Skeletal muscle satellite cell (primary cell): Measurements from ENCODE around the gene UBAP1L.
A peak's percentile ranks its signal among the peaks of the same experiment; 100 is the strongest.

Experiments used
- H3K27me3 ChIP-seq: 2 replicates; pipeline ENCODE4 v1.7.0; 2013; ENCODE audit warnings: low read length; ENCODE audit not compliant: control insufficient read depth, insufficient read depth
- H3K36me3 ChIP-seq: 2 replicates; pipeline ENCODE4 v1.7.0; 2013; ENCODE audit warnings: mild to moderate bottlenecking, control low read depth, low read length; ENCODE audit not compliant: insufficient read depth
- H3K4me1 ChIP-seq: 2 replicates; pipeline ENCODE4 v1.7.0; 2013; ENCODE audit warnings: low read length; ENCODE audit not compliant: control insufficient read depth, insufficient read depth
- H3K4me2 ChIP-seq: 2 replicates; pipeline ENCODE4 v1.7.0; 2013; ENCODE audit warnings: mild to moderate bottlenecking, low read length
- H3K4me3 ChIP-seq: 2 replicates; pipeline ENCODE4 v1.7.0; 2013; ENCODE audit warnings: low read length
- H3K9ac ChIP-seq: 2 replicates; pipeline ENCODE4 v1.7.0; 2013; ENCODE audit warnings: mild to moderate bottlenecking, low read depth, low read length, moderate library complexity
- H3K9me3 ChIP-seq: replicated peaks from 2 replicates; pipeline ENCODE4 v1.7.0; 2013; ENCODE audit warnings: mild to moderate bottlenecking, control low read depth, low read length

The UBAP1L gene

GRCh38 chr15:65058394-65059368 lies 56.3 kb downstream of the UBAP1L start:
- H3K4me2 ChIP-seq: no peak overlapping the region
- no peak overlapping the region for H3K9ac ChIP-seq
- H3K27me3 ChIP-seq: peaks cover 34% of the 10 kb centered on the region
- no peaks in the 10 kb centered on the region for H3K9me3 ChIP-seq
- peaks cover 8% of the 10 kb centered on the region for H3K4me1 ChIP-seq
- no peaks in the 10 kb centered on the region for H3K36me3 ChIP-seq
- no peak overlapping the region for H3K4me3 ChIP-seq

GRCh38 chr15:65057549-65057940 lies 57.5 kb downstream of the UBAP1L start:
- Histone ChIP-seq H3K36me3 (no peaks in the 10 kb centered on the region), H3K4me3 (no peak overlapping the region), H3K9ac (no peak overlapping the region), H3K9me3 (no peaks in the 10 kb centered on the region), H3K4me1 (peaks cover 8% of the 10 kb centered on the region), H3K27me3 (peaks cover 24% of the 10 kb centered on the region), H3K4me2 (no peak overlapping the region)

GRCh38 chr15:65056868-65057548 lies 58.0 kb downstream of the UBAP1L start:
- H3K4me2 ChIP-seq: no peak overlapping the region
- H3K9ac ChIP-seq: no peak overlapping the region
- peaks cover 8% of the 10 kb centered on the region for H3K4me1 ChIP-seq

GRCh38 chr15:65056106-65056505 lies 58.9 kb downstream of the UBAP1L start:
- Histone ChIP-seq H3K4me2 (no peak overlapping the region), H3K36me3 (no peaks in the 10 kb centered on the region), H3K4me1 (peaks cover 8% of the 10 kb centered on the region), H3K27me3 (peaks cover 18% of the 10 kb centered on the region), H3K9ac (no peak overlapping the region), H3K4me3 (no peak overlapping the region), H3K9me3 (no peaks in the 10 kb centered on the region)

More at GRCh38 chr15:65056868-65057548, 58.0 kb downstream of the UBAP1L start:
- Histone ChIP-seq H3K27me3 (peaks cover 18% of the 10 kb centered on the region), H3K9me3 (no peaks in the 10 kb centered on the region), H3K36me3 (no peaks in the 10 kb centered on the region), H3K4me3 (no peak overlapping the region)

GRCh38 chr15:65055201-65055870 lies 59.7 kb downstream of the UBAP1L start:
- Histone ChIP-seq H3K36me3 (no peaks in the 10 kb centered on the region), H3K4me2 (no peak overlapping the region), H3K4me1 (peaks cover 8% of the 10 kb centered on the region), H3K27me3 (peaks cover 20% of the 10 kb centered on the region), H3K9ac (no peak overlapping the region), H3K9me3 (no peaks in the 10 kb centered on the region), H3K4me3 (no peak overlapping the region)

- Histone ChIP-seq H3K36me3 (no peaks in the 10 kb centered on the region), H3K4me3 (no peak overlapping the region), H3K9ac (no peak overlapping the region), H3K4me1 (peaks cover 13% of the 10 kb centered on the region), H3K27me3 (peaks cover 15% of the 10 kb centered on the region), H3K4me2 (no peak overlapping the region), H3K9me3 (no peaks in the 10 kb centered on the region)
Observed at GRCh38 chr15:65054333-65055200, 60.4 kb downstream of the UBAP1L start.

GRCh38 chr15:65052956-65053355 lies 62.0 kb downstream of the UBAP1L start:
- Histone ChIP-seq H3K4me3 (no peak overlapping the region), H3K9ac (no peak overlapping the region), H3K9me3 (no peaks in the 10 kb centered on the region), H3K4me2 (no peak overlapping the region), H3K4me1 (peaks cover 19% of the 10 kb centered on the region), H3K36me3 (no peaks in the 10 kb centered on the region), H3K27me3 (peaks cover 8% of the 10 kb centered on the region)

GRCh38 chr15:65051266-65051665 lies 63.7 kb downstream of the UBAP1L start:
- H3K9ac ChIP-seq: no peak overlapping the region
- H3K4me3 ChIP-seq: no peak overlapping the region
- peaks cover 8% of the 10 kb centered on the region for H3K27me3 ChIP-seq
- H3K4me1 ChIP-seq: peaks cover 13% of the 10 kb centered on the region
- H3K9me3 ChIP-seq: no peaks in the 10 kb centered on the region
- H3K4me2 ChIP-seq: no peak overlapping the region
- no peaks in the 10 kb centered on the region for H3K36me3 ChIP-seq

- peaks cover 14% of the 10 kb centered on the region for H3K4me1 ChIP-seq
Observed at GRCh38 chr15:65050270-65050669, 64.7 kb downstream of the UBAP1L start.

GRCh38 chr15:65049418-65049840 lies 65.6 kb downstream of the UBAP1L start:
- H3K4me3 ChIP-seq: peak overlapping the region; percentile 66
- H3K9me3 ChIP-seq: no peaks in the 10 kb centered on the region
- peak overlapping the region; percentile 82 for H3K4me2 ChIP-seq
- H3K4me1 ChIP-seq: peaks cover 22% of the 10 kb centered on the region
- no peak overlapping the region for H3K9ac ChIP-seq
- no peaks in the 10 kb centered on the region for H3K36me3 ChIP-seq
- peaks cover 2% of the 10 kb centered on the region for H3K27me3 ChIP-seq

More at GRCh38 chr15:65050270-65050669, 64.7 kb downstream of the UBAP1L start:
- Histone ChIP-seq H3K4me2 (no peak overlapping the region), H3K9ac (no peak overlapping the region), H3K36me3 (no peaks in the 10 kb centered on the region), H3K4me3 (no peak overlapping the region), H3K9me3 (no peaks in the 10 kb centered on the region), H3K27me3 (peaks cover 2% of the 10 kb centered on the region)
